Measurements from ENCODE around the gene HMOX1.

HMOX1 gene

GRCh38 chr22:35407362-35407761 lies 26.5 kb downstream of the HMOX1 start:
- peak; percentile 47 to 76 (median 72) for DNase-seq

DNA sequence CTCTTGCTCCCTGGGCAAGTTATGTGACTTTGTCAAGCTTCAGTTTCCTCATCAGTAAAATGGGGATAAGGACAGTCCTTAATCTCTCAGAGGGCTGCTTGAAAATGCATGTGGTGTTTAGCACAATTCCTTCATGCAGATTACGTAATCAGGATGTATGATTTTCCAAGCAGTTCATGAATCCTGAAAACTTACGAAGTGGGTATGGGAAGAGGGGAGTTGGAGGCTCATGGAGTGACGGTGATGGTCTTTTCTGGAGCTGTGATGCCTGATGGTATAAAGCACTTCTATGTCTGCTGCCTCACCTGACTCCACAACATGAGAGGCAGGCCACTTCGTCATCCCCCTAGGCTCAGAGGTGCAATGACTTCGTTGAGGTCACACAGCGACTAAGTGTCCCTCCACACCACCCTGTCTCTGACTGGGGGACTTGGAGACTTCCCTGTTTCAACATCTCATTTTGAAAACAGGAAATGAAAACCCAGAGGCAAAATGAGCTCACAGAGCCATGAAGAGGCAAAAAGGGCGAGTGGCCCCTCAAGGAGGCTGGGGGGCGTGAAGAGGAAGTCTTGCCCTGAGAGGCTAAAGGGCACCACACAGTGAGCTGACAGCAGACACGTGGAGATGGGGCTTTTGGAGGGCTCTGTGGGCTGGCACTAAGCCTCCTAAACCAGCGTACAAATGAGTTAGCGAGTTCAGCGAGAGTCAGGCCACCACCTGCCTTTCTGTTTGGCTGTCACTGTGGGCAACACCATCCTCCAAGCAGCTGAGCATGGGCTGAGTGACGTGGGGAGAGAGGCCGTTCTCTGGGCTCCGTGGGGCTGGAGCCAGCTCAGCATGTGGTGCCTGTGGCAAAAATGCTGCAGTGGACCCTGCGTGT lies 29.1 kb downstream of the HMOX1 start:
- peak; percentile 93 to 98 (median 94) for DNase-seq

DNA sequence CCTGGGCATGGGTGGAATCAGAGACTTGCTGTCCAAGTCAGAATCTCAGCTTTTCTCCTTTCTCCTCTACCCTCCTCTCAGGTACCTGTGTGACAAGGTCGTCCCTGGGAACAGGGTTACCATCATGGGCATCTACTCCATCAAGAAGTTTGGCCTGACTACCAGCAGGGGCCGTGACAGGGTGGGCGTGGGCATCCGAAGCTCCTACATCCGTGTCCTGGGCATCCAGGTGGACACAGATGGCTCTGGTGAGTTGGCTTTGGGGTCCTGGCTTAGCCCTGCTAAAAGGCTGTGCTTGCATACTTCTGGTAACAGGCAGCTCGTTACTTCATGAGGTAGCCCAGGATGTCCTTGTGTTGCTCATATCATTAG lies 29.8 kb downstream of the HMOX1 start:
- no peak for DNase-seq

DNA sequence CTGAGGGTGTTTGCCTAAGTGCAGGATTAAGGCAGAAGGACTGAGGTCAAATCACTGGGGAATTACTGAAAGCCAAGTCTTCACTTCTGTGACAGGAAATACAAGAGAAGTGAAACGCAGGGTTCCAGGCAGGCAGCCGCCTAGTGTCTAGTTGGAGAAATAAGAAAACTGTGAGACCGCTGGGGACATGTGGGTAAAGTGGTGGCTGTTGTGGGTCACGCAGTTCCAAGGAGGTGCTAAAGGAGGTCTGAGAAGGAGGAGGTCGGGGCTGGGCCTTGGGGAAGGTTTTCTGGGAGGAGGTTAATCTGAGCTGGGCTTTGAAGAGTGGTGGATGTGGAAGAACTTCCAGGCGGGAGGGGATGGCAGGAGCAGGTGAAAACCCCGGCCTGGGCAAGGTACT lies 30.2 kb downstream of the HMOX1 start:
- peak; percentile 48 to 83 (median 70) for DNase-seq

- DNase-seq, result no peak
Observed at GRCh38 chr22:35413624-35414023, 32.7 kb downstream of the HMOX1 start.

- DNase-seq, result no peak
Observed at GRCh38 chr22:35417606-35418005, 36.7 kb downstream of the HMOX1 start.

GRCh38 chr22:35418088-35418487 lies 37.2 kb downstream of the HMOX1 start:
- DNase-seq, result no peak

DNA sequence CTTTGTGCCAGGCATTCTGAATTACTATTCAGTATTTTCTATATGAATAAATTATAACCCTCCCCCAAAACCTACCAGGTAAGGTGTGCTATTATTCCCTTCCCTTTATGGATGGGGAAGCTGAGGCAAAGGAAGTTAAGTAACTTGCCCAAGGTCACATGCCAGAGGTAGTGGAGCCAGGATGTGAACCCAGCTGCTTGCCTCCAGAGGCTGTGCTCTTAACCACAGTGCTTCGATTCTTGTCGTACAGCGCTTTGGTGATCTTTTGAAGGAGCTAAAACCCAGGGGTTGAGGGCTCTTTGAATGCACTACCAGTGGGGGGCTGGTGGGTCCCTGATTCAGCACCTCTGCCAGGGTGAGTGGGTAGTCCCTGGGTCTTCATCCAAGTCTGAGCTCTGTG lies 37.8 kb downstream of the HMOX1 start:
- DNase-seq, result peak in 2 of 4 experiments; percentile 27 to 44

- DNase-seq, result no peak
Observed at GRCh38 chr22:35419756-35420155, 38.9 kb downstream of the HMOX1 start.

GRCh38 chr22:35421121-35421520 lies 40.2 kb downstream of the HMOX1 start:
- no peak for DNase-seq

DNA sequence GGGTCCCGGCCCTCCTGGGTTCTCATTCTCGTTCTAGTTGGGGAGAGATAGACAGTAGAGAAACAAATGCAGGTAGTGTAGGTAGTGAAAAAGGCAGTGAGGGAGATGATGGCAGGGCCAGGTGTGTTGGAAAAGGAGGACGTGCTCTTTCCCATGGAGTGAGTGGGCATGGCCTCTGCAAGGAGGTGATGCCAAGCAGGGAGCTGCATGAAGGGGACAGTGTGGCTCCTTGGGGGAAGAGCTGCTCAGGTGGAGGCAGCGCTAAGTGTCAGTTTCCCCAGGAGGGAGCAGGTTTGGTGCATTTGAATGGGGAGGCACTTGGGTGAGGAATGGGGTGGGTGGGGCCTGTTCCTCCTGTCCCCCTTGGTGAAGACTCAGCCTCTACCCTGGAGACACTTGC lies 41.2 kb downstream of the HMOX1 start:
- no peak for DNase-seq

GRCh38 chr22:35422936-35423335 lies 42.0 kb downstream of the HMOX1 start:
- no peak for DNase-seq

DNA sequence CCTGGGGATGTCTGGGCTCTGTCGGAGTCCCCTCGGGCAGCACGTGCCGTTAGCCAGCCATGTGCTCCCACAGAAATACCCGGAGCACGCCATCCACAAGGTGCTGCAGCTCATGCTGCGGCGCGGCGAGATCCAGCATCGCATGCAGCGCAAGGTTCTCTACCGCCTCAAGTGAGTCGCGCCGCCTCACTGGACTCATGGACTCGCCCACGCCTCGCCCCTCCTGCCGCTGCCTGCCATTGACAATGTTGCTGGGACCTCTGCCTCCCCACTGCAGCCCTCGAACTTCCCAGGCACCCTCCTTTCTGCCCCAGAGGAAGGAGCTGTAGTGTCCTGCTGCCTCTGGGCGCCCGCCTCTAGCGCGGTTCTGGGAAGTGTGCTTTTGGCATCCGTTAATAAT lies 43.2 kb downstream of the HMOX1 start:
- DNase-seq, result no peak

- no peak for DNase-seq
Observed at GRCh38 chr22:35424761-35425160, 43.9 kb downstream of the HMOX1 start.

GRCh38 chr22:35425546-35425945 lies 44.6 kb downstream of the HMOX1 start:
- no peak for DNase-seq

DNA sequence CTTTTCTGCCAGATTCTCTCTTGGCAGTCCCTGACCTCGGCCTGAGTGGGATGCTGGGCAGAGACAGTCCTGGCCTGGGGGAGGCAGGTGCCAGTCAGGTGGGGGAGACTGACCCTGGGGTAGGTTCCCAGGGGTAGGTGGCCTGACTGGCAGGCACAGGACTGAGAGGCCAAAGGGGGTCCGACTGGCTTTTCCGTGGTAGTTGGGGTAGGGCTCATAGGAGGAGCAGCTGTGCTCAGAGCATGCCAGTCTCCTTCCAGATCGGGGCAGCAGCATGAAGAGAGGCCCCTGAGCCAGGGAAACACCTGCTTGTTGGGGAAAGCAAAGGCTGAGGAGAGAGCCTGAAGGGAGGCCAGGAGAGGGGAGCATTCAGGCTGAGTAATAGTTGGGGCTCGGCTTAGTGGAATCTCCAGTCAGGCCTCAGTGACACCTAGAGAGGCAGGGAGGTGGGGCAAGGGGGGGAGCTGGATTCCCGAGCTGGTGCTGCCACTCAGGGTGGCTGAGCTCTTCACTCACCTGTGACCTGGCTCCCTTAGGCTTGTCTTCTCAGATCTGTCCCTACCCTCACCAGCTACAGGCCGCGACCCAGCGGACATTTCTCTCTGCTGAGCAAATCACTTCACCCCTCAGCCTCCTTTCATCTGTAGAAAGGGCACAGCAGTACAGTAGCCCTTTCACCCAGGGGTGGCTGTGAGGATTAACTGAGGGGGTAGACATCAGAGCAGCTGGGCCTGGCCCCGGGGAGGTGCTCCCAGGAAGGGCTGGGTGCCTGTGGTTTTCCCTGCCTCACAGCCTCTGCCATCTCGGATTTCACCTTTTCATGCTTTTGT lies 45.3 kb downstream of the HMOX1 start:
- DNase-seq, result no peak

DNA sequence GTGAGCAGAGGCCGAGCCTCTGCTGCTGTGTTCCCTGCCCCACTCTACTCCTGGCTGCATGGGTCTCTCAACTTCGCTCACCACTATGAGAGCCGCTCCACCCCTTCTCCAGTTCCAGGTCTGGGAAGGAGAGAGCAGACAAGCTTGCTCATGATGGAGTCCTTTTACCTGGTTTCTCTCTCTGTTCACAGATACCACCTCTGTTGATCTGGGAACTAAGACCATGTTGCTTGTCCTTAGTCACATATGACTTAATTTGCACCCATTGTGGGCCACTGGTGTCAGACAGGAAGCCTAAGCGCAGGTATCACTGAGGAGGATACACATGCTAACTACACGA lies 45.9 kb downstream of the HMOX1 start:
- no peak for DNase-seq

GRCh38 chr22:35430897-35431322 lies 50.0 kb downstream of the HMOX1 start:
- peak; percentile 77 to 89 (median 84) for DNase-seq

- DNase-seq, result no peak
Observed at GRCh38 chr22:35431483-35432227, 50.8 kb downstream of the HMOX1 start.

DNA sequence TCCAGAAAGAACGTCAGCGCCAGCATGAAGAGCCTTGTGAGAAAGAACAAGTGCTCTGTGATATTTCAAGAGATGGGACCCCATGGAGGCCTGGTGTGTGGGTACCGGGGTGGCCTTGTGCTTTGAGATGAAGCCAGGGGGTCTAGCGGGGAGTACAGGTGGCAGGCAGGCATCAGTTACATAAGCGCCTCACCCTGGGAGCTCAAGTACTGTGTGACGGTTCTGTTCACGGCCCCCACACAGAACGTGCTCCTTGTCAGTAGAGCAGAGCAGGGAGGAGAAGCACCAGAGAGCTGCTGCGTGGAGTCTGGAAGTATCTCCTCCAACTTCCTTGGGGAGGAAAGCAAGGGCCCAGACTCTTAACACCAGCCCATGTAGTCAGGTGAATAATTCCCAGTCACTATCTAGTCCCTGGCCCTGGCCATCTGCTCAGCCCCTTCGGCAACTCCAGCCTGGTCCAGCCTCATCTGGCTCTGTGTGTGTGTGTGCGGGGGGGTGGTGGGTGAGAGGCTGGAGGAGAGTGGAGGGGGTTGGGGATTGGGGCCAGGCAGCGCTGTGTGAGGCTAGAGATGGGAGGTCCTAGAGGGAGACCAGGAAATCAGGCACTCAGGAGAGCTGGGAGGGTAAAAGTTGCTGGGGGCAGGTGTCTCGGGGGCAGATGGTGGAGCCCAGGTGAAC lies 51.5 kb downstream of the HMOX1 start:
- no peak for DNase-seq

DNA sequence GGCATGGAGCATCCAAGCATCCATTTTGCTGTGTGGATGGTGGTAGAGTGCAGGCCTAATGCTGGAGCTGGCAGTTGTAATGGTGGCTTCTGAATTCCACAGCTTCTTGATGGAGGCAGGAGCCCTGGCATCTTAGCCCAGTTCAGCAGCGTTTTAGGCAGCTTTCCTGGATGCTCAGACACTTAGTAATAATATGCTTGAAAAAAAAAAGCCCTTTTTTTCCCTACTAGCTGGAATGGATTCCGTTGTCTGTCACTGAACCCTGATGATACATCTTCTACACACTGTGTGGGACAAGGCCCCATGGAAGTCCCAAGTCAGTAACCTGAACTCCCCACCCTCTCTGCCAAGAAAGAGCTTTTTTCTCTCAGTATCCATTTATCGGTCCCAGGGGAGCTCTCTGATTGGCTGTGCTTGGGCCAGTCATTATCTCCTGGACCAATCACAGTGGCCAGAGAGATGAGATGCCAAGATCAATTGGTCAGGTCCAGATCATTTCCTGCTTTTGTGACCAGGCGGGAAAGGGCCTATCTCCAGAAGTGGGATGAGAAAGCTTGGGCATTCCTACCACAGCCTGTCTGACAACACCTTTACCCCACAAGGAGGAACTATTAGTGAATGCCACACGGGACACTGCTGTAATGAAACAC lies 53.3 kb downstream of the HMOX1 start:
- DNase-seq, result no peak

- DNase-seq, result no peak
Observed at GRCh38 chr22:35435201-35435740, 54.4 kb downstream of the HMOX1 start.
